ENCODE results near the gene VPS13C.

The VPS13C gene

GRCh38 chr15:61822511-61822910, 237.7 kb downstream of the VPS13C start:
- in situ Hi-C loops (cut with MboI; ENCODE audit: low sequenced_read_pairs): no loop called here

- in situ Hi-C loops (cut with MboI; ENCODE audit: low sequenced_read_pairs): no loop called here
These were observed 239.3 kb downstream of the VPS13C start for GRCh38 chr15:61820951-61821350.

GRCh38 chr15:61820212-61820611, 240.0 kb downstream of the VPS13C start:
- in situ Hi-C loops (cut with MboI; ENCODE audit: low sequenced_read_pairs): no loop called here

GRCh38 chr15:61819386-61819785, 240.9 kb downstream of the VPS13C start:
- in situ Hi-C loops (cut with MboI; ENCODE audit: low sequenced_read_pairs): no loop called here

- in situ Hi-C loops (cut with MboI; ENCODE audit: low sequenced_read_pairs): no loop called here
These were observed 241.4 kb downstream of the VPS13C start for GRCh38 chr15:61818801-61819200.

- in situ Hi-C loops (cut with MboI; ENCODE audit: low sequenced_read_pairs): no loop called here
These were observed 243.4 kb downstream of the VPS13C start for GRCh38 chr15:61816856-61817255.

GRCh38 chr15:61815356-61816083, 244.7 kb downstream of the VPS13C start:
- in situ Hi-C loops (cut with MboI; ENCODE audit: low sequenced_read_pairs): no loop called here

GRCh38 chr15:61812476-61812875, 247.8 kb downstream of the VPS13C start:
- in situ Hi-C loops (cut with MboI; ENCODE audit: low sequenced_read_pairs): no loop called here

- in situ Hi-C loops (cut with MboI; ENCODE audit: low sequenced_read_pairs): no loop called here
These were observed 248.3 kb downstream of the VPS13C start for GRCh38 chr15:61811952-61812351.

GRCh38 chr15:61809216-61809615, 251.0 kb downstream of the VPS13C start:
- in situ Hi-C loops (cut with MboI; ENCODE audit: low sequenced_read_pairs): no loop called here

- in situ Hi-C loops (cut with MboI; ENCODE audit: low sequenced_read_pairs): no loop called here
These were observed 252.8 kb downstream of the VPS13C start for GRCh38 chr15:61807281-61807929.

All from hTERT RPE-1 (cell line).